Measurements from ENCODE around the gene SFSWAP.

Gene SFSWAP

DNA sequence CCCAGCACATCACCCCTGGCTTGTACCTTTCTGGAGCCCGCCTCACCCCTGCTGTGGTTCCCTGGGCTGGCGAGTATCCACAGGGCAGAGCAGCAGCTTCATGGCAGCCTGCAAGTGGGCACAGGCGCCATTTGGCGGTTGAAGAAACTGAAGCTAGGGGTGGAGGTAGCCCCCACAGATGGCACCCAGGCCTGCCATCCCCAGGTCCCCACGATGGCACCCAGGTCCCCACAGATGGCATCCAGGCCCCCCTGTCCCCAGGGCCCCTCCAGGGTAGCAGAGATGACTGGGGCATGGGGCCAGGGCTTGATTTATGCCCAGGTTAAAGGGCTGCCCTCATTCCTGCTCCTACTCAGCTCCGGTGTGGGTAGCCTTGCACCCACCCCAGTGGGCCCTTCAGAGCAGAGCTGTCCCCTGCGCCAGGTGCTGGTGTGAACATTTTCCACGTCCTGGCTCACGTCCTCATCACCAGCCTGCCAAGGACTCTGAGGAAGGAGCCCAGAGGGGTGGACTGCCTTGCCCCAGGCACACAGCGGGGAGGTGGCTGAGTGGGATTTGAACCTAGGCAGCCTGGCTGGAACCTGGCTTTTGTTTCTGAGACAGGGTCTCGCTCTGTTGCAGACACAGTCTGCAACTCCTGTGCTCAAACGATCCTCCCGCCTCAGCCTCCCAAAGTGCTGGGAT lies 126.0 kb downstream of the SFSWAP start:
- no peak for DNase-seq

DNA sequence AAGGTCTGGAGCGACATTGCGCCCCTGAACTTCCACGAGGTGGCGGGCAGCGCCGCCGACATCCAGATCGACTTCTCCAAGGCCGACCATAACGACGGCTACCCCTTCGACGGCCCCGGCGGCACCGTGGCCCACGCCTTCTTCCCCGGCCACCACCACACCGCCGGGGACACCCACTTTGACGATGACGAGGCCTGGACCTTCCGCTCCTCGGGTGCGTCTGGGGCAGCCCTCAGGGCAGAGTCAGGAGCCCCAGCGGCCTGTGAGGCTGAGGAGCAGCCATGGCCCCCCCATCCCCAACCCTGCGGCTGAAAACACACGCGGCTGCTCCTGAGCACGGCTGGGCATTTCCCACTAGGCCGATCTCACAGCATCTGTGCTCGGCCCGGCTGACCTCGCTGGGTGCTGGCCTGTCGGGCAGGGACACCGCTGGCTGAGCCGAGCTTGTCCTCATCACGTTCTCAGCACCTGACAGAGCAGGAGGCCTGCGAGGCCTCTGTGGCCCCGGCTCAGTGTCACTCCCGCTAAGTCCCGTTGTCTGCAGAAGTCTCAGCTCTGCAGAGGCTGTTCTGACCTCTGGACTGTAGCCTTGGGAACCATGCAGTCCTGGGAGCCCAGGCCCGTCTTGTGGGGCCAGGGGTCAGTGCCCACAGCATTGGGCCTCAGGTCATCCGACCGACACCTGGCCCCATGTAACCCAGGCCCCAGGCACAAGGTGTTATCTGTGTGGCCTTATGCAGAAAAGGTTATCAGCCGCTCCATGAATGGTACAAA lies 129.9 kb downstream of the SFSWAP start:
- DNase-seq = no peak

DNA sequence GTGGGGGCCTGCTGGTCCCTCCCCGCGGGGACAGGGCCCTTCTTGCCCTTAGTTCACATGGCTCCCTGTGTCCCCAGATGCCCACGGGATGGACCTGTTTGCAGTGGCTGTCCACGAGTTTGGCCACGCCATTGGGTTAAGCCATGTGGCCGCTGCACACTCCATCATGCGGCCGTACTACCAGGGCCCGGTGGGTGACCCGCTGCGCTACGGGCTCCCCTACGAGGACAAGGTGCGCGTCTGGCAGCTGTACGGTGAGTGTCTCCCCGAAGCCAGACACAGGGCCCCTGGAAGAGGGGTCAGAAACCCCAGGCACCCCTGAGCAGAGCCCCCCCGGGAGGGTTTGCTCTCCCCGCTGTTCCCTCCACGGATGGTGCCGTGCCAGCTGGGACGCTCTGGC lies 130.7 kb downstream of the SFSWAP start:
- DNase-seq = no peak

DNA sequence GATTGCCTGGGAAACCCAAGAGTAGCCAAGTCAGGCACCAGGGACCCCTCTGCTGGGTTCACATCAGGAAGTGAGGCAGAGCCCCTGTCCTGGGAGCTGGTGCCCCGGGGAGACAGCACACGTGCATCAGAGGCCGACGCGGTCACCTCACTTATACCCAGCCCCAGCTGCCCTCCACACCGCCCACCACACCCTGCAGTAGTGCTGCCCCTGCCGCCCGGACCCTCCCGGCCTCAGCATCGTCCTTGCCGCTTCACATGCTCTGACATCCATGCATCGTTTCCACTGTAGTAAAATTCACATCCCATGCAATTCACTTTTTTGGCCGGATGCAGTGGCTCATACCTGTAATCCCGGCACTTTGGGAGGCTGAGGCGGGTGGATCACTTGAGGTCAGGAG lies 131.3 kb downstream of the SFSWAP start:
- no peak for DNase-seq

DNA sequence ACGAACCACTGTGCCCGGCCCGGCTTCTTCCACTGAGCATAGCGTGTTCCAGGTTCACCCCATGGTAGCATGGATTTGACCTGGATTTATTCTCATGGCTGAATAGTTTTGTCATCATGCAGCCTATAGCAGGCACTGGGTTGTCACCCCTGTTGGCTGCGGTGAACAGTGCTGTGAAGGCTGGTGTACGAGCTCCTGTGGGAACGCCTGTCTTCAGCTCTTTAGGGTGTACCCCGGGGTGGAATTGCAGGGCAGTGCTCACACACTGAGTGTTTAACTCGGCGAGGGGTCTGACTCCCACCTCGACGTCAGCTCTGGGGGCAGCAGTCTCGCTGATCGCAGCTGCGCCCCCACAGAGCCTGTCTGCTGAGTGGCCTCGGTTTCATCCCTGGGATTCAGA lies 132.6 kb downstream of the SFSWAP start:
- no peak for DNase-seq

DNA sequence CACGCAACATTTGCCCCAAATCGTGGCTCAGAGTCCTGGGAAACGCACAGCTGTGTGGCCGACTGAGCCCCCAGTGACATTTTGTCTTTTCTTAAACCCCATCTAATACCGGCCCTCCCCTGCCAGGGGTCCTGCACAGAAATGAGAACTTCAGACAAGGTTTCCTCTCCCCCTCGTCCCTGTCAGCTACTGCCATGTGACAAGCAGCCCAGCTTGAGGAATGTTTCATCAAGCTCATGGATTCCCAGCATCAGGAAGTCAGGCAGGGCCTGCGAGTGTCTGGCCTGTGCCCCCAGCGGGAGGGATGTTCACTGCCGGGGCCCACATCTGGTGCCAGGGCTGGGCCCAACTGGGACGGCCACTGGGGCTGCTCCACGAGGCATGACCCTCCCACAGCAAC lies 133.2 kb downstream of the SFSWAP start:
- no peak for DNase-seq

DNA sequence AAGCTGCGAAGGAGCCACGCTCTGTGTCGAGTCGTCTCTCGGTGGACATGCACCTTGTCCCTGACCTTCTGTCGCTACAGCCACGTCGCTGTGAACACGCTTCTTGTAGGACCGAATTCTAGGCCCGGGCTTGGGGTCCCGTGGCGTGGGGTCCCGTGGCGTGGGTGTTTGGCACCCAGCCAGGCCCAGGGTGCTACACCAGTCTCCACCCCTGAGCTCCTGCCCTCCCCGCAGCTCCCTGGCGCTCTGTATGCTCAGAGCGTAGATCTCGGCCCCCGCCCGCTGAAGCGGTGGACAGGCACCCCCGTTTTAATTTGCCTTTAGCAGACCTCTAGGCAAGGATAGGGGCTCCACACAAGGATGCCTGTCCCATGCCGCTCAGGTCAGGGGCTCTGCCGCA lies 133.8 kb downstream of the SFSWAP start:
- no peak for DNase-seq

DNA sequence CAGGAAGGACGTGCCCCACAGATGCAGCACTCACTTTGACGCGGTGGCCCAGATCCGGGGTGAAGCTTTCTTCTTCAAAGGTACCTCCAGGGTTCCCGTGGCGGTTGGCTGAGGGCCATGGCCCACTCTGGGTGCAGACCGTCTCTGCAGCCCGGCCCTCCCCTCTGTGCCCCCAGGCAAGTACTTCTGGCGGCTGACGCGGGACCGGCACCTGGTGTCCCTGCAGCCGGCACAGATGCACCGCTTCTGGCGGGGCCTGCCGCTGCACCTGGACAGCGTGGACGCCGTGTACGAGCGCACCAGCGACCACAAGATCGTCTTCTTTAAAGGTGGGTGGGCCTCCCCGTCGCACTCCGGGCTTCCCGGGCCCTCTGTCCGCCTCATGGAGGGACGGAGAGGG lies 134.2 kb downstream of the SFSWAP start:
- no peak for DNase-seq

DNA sequence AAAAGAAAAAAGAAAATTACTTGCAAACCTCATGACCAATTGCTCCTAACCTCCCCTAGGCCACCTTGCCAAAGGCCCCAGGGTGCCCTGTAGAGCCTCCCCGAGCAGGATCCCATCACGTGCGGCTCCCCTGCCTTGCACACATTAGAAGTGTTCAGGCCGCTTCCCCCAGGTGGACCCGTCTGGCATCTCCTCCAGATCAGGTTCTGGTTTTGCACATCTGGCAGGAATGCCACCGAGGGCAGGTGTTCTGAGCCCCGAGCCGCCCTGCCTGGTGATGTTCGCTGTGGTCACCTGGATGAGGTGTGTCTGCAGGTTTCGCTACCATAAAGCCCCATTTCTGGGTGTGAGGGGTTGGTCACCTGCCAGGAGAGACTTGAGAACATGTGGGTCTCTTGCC lies 136.6 kb downstream of the SFSWAP start:
- no peak for DNase-seq

DNA sequence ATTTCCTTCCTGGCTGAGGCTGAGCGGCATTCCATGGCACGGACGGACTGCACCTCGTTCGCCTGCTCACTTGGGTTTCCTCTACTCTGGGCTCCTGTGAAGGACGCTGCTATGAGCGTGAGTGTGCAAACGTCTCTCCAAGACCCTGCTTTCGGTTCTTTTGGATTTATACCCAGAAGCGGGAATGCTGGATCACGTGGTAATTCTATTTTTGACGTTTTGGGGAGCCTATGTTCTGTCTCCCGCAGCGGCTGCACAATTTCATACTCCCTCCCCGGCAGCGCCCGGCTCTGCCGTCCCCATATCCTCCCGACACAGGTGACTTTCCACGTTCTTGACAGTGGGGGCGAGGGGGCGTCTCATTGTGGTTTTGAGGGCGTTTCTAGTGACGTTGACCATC lies 137.9 kb downstream of the SFSWAP start:
- no peak for DNase-seq

Measured in NCI-H345 (cell line).